Measurements from ENCODE around the gene IQGAP1. TPM values are rescaled to one million over a fixed set of nuclear protein-coding genes. Genes with fewer than 3 reads are reported as not detected.

The IQGAP1 gene
- total and polyA plus RNA-seq, 2 of the 13 experiments (the other 11 are each of a cell fraction or from before 2014, with no cell fraction given), result 29.5 to 37.9 TPM

DNA sequence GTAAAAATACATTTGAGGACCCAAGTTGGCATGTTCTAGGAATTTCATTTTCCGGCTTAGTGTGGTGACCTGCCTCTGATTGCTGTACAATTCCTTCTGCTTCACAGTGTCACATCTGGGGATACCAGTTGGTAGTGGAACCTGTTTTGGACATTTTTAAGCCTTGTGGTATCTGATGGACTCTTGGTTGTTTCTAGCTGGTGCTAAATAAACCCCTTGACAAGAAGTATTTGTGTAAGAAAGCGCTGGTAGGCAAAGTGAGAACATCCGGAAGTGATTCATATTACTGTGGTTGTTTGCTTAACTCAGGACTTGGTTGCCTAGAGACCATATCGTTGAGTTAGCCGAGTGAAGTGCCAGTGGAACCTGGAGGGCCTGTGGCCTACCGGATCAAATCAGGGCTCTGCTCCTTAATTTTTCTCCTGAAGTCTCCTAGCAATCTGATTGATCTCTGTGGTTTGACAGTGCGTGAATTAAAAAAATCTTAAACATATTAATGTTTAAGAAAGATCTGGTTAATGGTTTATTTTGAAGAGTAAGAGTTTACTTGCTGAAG, 12.8 kb downstream of the IQGAP1 start (continued):
- TF ChIP-seq PCBP1 (IDR thresholded peaks at IDR 0.05; ENCODE audit: borderline replicate concordance, low read depth, low read length), result no peak
- 0 out of 2 replicates have a peak, but pooled peaks have one; percentile 29 for TF ChIP-seq ZNF644 (CRISPR knock-in tag; IDR thresholded peaks at IDR 0.05; ENCODE audit: low read depth)
- no peak for TF ChIP-seq GTF2F1 (IDR thresholded peaks at IDR 0.05; ENCODE audit: low read length)
- TF ChIP-seq CHCHD3 (CRISPR knock-in tag; IDR thresholded peaks at IDR 0.05), result no peak
- TF ChIP-seq PTBP1 (IDR thresholded peaks at IDR 0.05; ENCODE audit: low read depth, low read length, poor library complexity, severe bottlenecking), result no peak
- TF ChIP-seq ZNF563 (CRISPR knock-in tag; IDR thresholded peaks at IDR 0.05), result no peak
- TF ChIP-seq EP300 (IDR thresholded peaks at IDR 0.05; ENCODE audit: low read depth in 2 of 2, low read length in 2 of 2), result peak; percentile 24 to 70; a peak in 2 of 4 replicates
- peak; percentile 10; the same call in 1 of the 2 replicates for TF ChIP-seq EP300 (CRISPR knock-in tag; IDR thresholded peaks at IDR 0.05; ENCODE audit: borderline replicate concordance)
- no peak for TF ChIP-seq SRSF9 (IDR thresholded peaks at IDR 0.05; ENCODE audit: borderline replicate concordance, insufficient read depth, low read depth, low read length, poor library complexity, severe bottlenecking)
- no peak for TF ChIP-seq MIXL1 (CRISPR knock-in tag; IDR thresholded peaks at IDR 0.05)
- TF ChIP-seq SOX6 (IDR thresholded peaks at IDR 0.05), result no peak
- TF ChIP-seq SOX6 (CRISPR knock-in tag; IDR thresholded peaks at IDR 0.05), result peak; percentile 23; the same call in 1 of the 2 replicates
- TF ChIP-seq CEBPB (IDR thresholded peaks at IDR 0.05; ENCODE audit: borderline replicate concordance, low read depth, low read length), result peak; percentile 56; the same call in 1 of the 2 replicates
- TF ChIP-seq POGZ (CRISPR knock-in tag; IDR thresholded peaks at IDR 0.05), result 0 out of 2 replicates have a peak, but pooled peaks have one; percentile 45
- TF ChIP-seq, protein P1, sequence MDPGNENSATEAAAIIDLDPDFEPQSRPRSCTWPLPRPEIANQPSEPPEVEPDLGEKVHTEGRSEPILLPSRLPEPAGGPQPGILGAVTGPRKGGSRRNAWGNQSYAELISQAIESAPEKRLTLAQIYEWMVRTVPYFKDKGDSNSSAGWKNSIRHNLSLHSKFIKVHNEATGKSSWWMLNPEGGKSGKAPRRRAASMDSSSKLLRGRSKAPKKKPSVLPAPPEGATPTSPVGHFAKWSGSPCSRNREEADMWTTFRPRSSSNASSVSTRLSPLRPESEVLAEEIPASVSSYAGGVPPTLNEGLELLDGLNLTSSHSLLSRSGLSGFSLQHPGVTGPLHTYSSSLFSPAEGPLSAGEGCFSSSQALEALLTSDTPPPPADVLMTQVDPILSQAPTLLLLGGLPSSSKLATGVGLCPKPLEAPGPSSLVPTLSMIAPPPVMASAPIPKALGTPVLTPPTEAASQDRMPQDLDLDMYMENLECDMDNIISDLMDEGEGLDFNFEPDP (CRISPR knock-in tag; conservative IDR thresholded peaks at IDR 0.05), result no peak
- no peak for TF ChIP-seq ZNF44 (CRISPR knock-in tag; IDR thresholded peaks at IDR 0.05)
- TF ChIP-seq ZNF350 (CRISPR knock-in tag; IDR thresholded peaks at IDR 0.05; ENCODE audit: borderline replicate concordance, low read depth), result no peak
- no peak for TF ChIP-seq SSRP1 (CRISPR knock-in tag; IDR thresholded peaks at IDR 0.05)
- TF ChIP-seq, protein P2, sequence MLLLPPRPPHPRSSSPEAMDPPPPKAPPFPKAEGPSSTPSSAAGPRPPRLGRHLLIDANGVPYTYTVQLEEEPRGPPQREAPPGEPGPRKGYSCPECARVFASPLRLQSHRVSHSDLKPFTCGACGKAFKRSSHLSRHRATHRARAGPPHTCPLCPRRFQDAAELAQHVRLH (CRISPR knock-in tag; IDR thresholded peaks at IDR 0.05; ENCODE audit: borderline replicate concordance, low read depth), result no peak
- no peak for TF ChIP-seq ZNF337 (CRISPR knock-in tag; IDR thresholded peaks at IDR 0.05; ENCODE audit: borderline replicate concordance, low read depth)
- no peak for TF ChIP-seq ETV6 (CRISPR knock-in tag; conservative IDR thresholded peaks at IDR 0.05)
- peak; percentile 76 for TF ChIP-seq FOXA3 (CRISPR knock-in tag; IDR thresholded peaks at IDR 0.05)
- no peak for TF ChIP-seq ZNF281 (CRISPR knock-in tag; IDR thresholded peaks at IDR 0.05; ENCODE audit: borderline replicate concordance)
- TF ChIP-seq FUBP1 (CRISPR knock-in tag; IDR thresholded peaks at IDR 0.05; ENCODE audit: borderline replicate concordance), result no peak
- TF ChIP-seq BHLHE40 (IDR thresholded peaks at IDR 0.05; ENCODE audit: low read length), result no peak
- no peak for TF ChIP-seq YY1 (IDR thresholded peaks at IDR 0.05; ENCODE audit: insufficient read depth, insufficient replicate concordance, low read depth, low read length)

Data from HepG2 (cell line).